ENCODE data around the gene TMEFF2.

The TMEFF2 gene

DNA sequence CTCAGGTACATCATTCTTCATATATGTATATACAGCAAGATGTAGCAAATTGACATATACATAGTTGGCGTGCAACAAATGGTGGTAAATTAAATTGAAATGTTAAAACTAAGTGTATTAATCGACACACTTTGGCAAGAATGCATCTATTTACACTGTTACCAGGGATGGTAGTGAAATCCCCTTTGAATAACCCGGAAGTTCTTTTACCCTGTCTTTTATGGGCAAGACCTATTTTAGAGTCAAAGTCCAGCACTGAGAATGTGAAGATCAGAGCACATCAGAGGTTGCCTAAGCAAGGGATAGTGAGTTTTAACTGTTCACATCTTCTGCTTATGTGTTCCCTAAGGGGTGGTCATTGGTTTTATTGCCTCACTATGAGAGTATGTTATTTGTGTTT, 7.6 kb upstream of the TMEFF2 start:
- H3K36me3 ChIP-seq (ENCODE audit: low read length), result no peaks in the 10 kb centered on the region
- H3K9ac ChIP-seq (ENCODE audit: low read length), result no peak overlapping the region
- no peaks in the 10 kb centered on the region for H3F3A ChIP-seq (ENCODE audit: insufficient read depth)
- no peaks in the 10 kb centered on the region for H3K9me2 ChIP-seq (replicated peaks; ENCODE audit: insufficient read depth, low read length)
- H3K27ac ChIP-seq (ENCODE audit: low read depth, low read length), result no peak overlapping the region
- no peak overlapping the region for H3K4me3 ChIP-seq (ENCODE audit: insufficient read depth, low read length, poor library complexity, severe bottlenecking)
- H3K27me3 ChIP-seq (ENCODE audit: low read length), result no peaks in the 10 kb centered on the region
- H3K9me3 ChIP-seq (ENCODE audit: insufficient read depth, low read length), result no peaks in the 10 kb centered on the region
- TF ChIP-seq, protein P1, sequence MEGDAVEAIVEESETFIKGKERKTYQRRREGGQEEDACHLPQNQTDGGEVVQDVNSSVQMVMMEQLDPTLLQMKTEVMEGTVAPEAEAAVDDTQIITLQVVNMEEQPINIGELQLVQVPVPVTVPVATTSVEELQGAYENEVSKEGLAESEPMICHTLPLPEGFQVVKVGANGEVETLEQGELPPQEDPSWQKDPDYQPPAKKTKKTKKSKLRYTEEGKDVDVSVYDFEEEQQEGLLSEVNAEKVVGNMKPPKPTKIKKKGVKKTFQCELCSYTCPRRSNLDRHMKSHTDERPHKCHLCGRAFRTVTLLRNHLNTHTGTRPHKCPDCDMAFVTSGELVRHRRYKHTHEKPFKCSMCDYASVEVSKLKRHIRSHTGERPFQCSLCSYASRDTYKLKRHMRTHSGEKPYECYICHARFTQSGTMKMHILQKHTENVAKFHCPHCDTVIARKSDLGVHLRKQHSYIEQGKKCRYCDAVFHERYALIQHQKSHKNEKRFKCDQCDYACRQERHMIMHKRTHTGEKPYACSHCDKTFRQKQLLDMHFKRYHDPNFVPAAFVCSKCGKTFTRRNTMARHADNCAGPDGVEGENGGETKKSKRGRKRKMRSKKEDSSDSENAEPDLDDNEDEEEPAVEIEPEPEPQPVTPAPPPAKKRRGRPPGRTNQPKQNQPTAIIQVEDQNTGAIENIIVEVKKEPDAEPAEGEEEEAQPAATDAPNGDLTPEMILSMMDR (IDR thresholded peaks at IDR 0.05; ENCODE audit: insufficient read depth, low read length, poor library complexity, severe bottlenecking), result no peak
- no peak for TF ChIP-seq EZH2phosphoT487 (conservative IDR thresholded peaks at IDR 0.05; ENCODE audit: low read length)
- H2AFZ ChIP-seq (ENCODE audit: low read depth, low read length, severe bottlenecking), result no peak overlapping the region
- no peaks in the 10 kb centered on the region for H4K20me1 ChIP-seq (ENCODE audit: low read depth, low read length)
- no peak overlapping the region for H3K4me2 ChIP-seq (ENCODE audit: low read depth, low read length, poor library complexity, severe bottlenecking)
- H3K79me2 ChIP-seq (ENCODE audit: insufficient read depth, low read length), result no peaks in the 10 kb centered on the region

DNA sequence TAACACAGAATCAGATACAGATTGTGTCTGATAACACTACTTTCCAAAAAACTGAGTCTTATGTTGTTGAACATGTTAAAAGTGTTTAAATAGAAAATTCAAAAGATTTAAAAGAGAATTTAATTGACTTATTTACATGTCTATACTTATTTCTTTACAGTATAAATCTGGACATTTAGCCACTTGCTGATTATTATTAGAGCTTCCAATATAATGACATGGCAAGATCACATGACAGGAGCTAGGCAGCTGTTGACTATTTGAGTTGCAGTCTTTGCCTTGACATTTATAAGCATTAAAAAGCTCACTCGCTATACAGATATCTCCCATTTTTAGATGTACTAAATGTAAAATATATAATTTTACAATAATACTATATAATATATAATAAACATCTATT, 6.4 kb upstream of the TMEFF2 start:
- no peaks in the 10 kb centered on the region for H3K9me2 ChIP-seq (replicated peaks; ENCODE audit: insufficient read depth, low read length)
- no peaks in the 10 kb centered on the region for H3K27me3 ChIP-seq (ENCODE audit: low read length)
- TF ChIP-seq EZH2phosphoT487 (conservative IDR thresholded peaks at IDR 0.05; ENCODE audit: low read length), result no peak
- TF ChIP-seq, protein P1 (IDR thresholded peaks at IDR 0.05; ENCODE audit: insufficient read depth, low read length, poor library complexity, severe bottlenecking), result no peak
- no peaks in the 10 kb centered on the region for H3K36me3 ChIP-seq (ENCODE audit: low read length)
- no peaks in the 10 kb centered on the region for H3F3A ChIP-seq (ENCODE audit: insufficient read depth)
- H3K4me3 ChIP-seq (ENCODE audit: insufficient read depth, low read length, poor library complexity, severe bottlenecking), result no peak overlapping the region
- no peak overlapping the region for H2AFZ ChIP-seq (ENCODE audit: low read depth, low read length, severe bottlenecking)
- no peaks in the 10 kb centered on the region for H3K9me3 ChIP-seq (ENCODE audit: insufficient read depth, low read length)
- no peak overlapping the region for H3K4me2 ChIP-seq (ENCODE audit: low read depth, low read length, poor library complexity, severe bottlenecking)
- H3K27ac ChIP-seq (ENCODE audit: low read depth, low read length), result no peak overlapping the region
- H3K9ac ChIP-seq (ENCODE audit: low read length), result no peak overlapping the region
- no peaks in the 10 kb centered on the region for H3K79me2 ChIP-seq (ENCODE audit: insufficient read depth, low read length)
- H4K20me1 ChIP-seq (ENCODE audit: low read depth, low read length), result no peaks in the 10 kb centered on the region

DNA sequence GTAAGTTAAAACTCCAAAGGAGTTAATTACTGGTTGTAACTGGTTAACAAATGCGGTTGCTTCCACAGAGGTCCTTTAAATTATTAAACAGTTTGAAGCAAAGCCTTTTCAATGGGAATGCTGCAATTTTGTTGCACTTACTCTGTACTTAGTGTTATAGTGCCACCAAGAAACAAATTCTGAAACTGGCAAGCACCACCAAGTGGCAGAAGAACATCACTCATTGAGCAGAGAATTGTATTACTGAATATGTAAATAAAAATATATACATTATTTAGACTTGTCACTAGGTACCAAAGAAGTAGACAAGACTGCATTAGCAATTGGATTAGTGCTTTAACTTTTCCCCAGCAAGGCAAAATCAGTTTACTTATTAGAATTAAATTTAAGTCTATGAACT, 2.6 kb upstream of the TMEFF2 start:
- Histone ChIP-seq H3K9ac (ENCODE audit: low read length) (no peak overlapping the region), H3F3A (ENCODE audit: insufficient read depth) (no peaks in the 10 kb centered on the region), H3K4me3 (ENCODE audit: insufficient read depth, low read length, poor library complexity, severe bottlenecking) (no peak overlapping the region), H3K79me2 (ENCODE audit: insufficient read depth, low read length) (no peaks in the 10 kb centered on the region), H3K36me3 (ENCODE audit: low read length) (no peaks in the 10 kb centered on the region), H3K27me3 (ENCODE audit: low read length) (no peaks in the 10 kb centered on the region), H3K9me3 (ENCODE audit: insufficient read depth, low read length) (no peaks in the 10 kb centered on the region), H3K4me2 (ENCODE audit: low read depth, low read length, poor library complexity, severe bottlenecking) (no peak overlapping the region), H3K27ac (ENCODE audit: low read depth, low read length) (no peak overlapping the region), H4K20me1 (ENCODE audit: low read depth, low read length) (no peaks in the 10 kb centered on the region), H2AFZ (ENCODE audit: low read depth, low read length, severe bottlenecking) (no peak overlapping the region), H3K9me2 (replicated peaks; ENCODE audit: insufficient read depth, low read length) (no peaks in the 10 kb centered on the region)
- TF ChIP-seq, protein P1 (IDR thresholded peaks at IDR 0.05; ENCODE audit: insufficient read depth, low read length, poor library complexity, severe bottlenecking), result no peak
- TF ChIP-seq EZH2phosphoT487 (conservative IDR thresholded peaks at IDR 0.05; ENCODE audit: low read length), result no peak

All from SU-DHL-6 (cell line).